Measurements from ENCODE around the gene AKR7A3. TPM values are rescaled to one million over a fixed set of nuclear protein-coding genes. Genes with fewer than 3 reads are reported as not detected.

AKR7A3 gene
- total and polyA plus RNA-seq, 4 donors, result 0.23 to 69.6 (median 55.0) TPM

- TF ChIP-seq ZBTB33 (IDR thresholded peaks at IDR 0.05) (no peak), RXRA (IDR thresholded peaks at IDR 0.05) (no peak), HNF4A (conservative IDR thresholded peaks at IDR 0.05) (no peak), JUND (IDR thresholded peaks at IDR 0.05) (no peak), NR2F2 (IDR thresholded peaks at IDR 0.05) (no peak), GABPA (IDR thresholded peaks at IDR 0.05 in 1 of 2, conservative IDR thresholded peaks at IDR 0.05 in 1 of 2) (no peak), SP1 (IDR thresholded peaks at IDR 0.05) (no peak)
- 85% methylated on average over 19 of the region's 19 CpGs for WGBS
- DNase-seq (ENCODE audit: low spot score), result no peak
- H3K27ac ChIP-seq (ENCODE audit: low read depth in 1 of 2, low read length in 2 of 2), result no peak overlapping the region
- no peak overlapping the region for H3K4me3 ChIP-seq (ENCODE audit: low read depth in 1 of 3, low read length in 3 of 3)
- H3K27me3 ChIP-seq (ENCODE audit: control insufficient read depth in 4 of 4, insufficient read depth in 4 of 4, low read length in 3 of 4), result no peaks in the 10 kb centered on the region
- no peaks in the 10 kb centered on the region for H3K9me3 ChIP-seq (ENCODE audit: control insufficient read depth in 4 of 4, low read length in 3 of 4)
- H3K4me1 ChIP-seq (ENCODE audit: control insufficient read depth in 4 of 4, insufficient read depth in 4 of 4, low read length in 3 of 4), result no peaks in the 10 kb centered on the region
- peaks cover 9 to 54% (median 15%) of the 10 kb centered on the region in 4 donors for H3K36me3 ChIP-seq (ENCODE audit: control insufficient read depth in 4 of 4, insufficient read depth in 3 of 4, low read depth in 1 of 4, low read length in 3 of 4)
- no peak overlapping the region for H3K9ac ChIP-seq (ENCODE audit: low read depth in 1 of 2, low read length in 2 of 2)
Measured at GRCh38 chr1:19325368-19325957, 36.9 kb upstream of the AKR7A3 start.

GRCh38 chr1:19324665-19324990 is 36.1 kb upstream of the AKR7A3 start:
- H3K9ac ChIP-seq (ENCODE audit: low read depth in 1 of 2, low read length in 2 of 2), result no peak overlapping the region
- peaks cover 9 to 51% (median 15%) of the 10 kb centered on the region in 4 donors for H3K36me3 ChIP-seq (ENCODE audit: control insufficient read depth in 4 of 4, insufficient read depth in 3 of 4, low read depth in 1 of 4, low read length in 3 of 4)
- WGBS, result 97% methylated on average over 9 of the region's 9 CpGs
- no peaks in the 10 kb centered on the region for H3K4me1 ChIP-seq (ENCODE audit: control insufficient read depth in 4 of 4, insufficient read depth in 4 of 4, low read length in 3 of 4)
- no peaks in the 10 kb centered on the region for H3K27me3 ChIP-seq (ENCODE audit: control insufficient read depth in 4 of 4, insufficient read depth in 4 of 4, low read length in 3 of 4)
- no peak overlapping the region for H3K27ac ChIP-seq (ENCODE audit: low read depth in 1 of 2, low read length in 2 of 2)
- no peak for DNase-seq (ENCODE audit: low spot score)
- H3K4me3 ChIP-seq (ENCODE audit: low read depth in 1 of 3, low read length in 3 of 3), result no peak overlapping the region
- H3K9me3 ChIP-seq (ENCODE audit: control insufficient read depth in 4 of 4, low read length in 3 of 4), result no peaks in the 10 kb centered on the region
- no peak for TF ChIP-seq ATF3 (IDR thresholded peaks at IDR 0.05)
- TF ChIP-seq SP1 (IDR thresholded peaks at IDR 0.05), result no peak
- TF ChIP-seq YY1 (IDR thresholded peaks at IDR 0.05), result no peak
- TF ChIP-seq TAF1 (conservative IDR thresholded peaks at IDR 0.05), result no peak
- TF ChIP-seq RAD21 (IDR thresholded peaks at IDR 0.05), result no peak
- TF ChIP-seq EGR1 (IDR thresholded peaks at IDR 0.05; ENCODE audit: low read depth in 2 of 2), result no peak
- TF ChIP-seq RXRA (IDR thresholded peaks at IDR 0.05), result no peak
- TF ChIP-seq FOXA2 (IDR thresholded peaks at IDR 0.05), result no peak
- no peak for TF ChIP-seq GABPA (IDR thresholded peaks at IDR 0.05 in 1 of 2, conservative IDR thresholded peaks at IDR 0.05 in 1 of 2)
- TF ChIP-seq MAX (IDR thresholded peaks at IDR 0.05), result no peak
- TF ChIP-seq JUND (IDR thresholded peaks at IDR 0.05), result no peak
- TF ChIP-seq CTCF (IDR thresholded peaks at IDR 0.05; ENCODE audit: low read depth, low read length, missing input control), result no peak
- no peak for TF ChIP-seq ZBTB33 (IDR thresholded peaks at IDR 0.05)
- TF ChIP-seq HNF4A (conservative IDR thresholded peaks at IDR 0.05), result no peak

All from liver (tissue), 9 donors.